GM20000 (cell line): ENCODE measurements around the gene TNFAIP2.
A peak's percentile ranks its signal among the peaks of the same experiment; 100 is the strongest.

Experiments used
- DNase-seq: peaks from one replicate; pipeline ENCODE4 v3.0.0; 2012; ENCODE audit warnings: low spot score
- CTCF ChIP-seq: IDR thresholded peaks from 2 replicates; pipeline ENCODE4 v1.5.1; 2012; ENCODE audit warnings: mild to moderate bottlenecking, control low read depth; ENCODE audit errors: extremely low read depth, missing control alignments

Gene TNFAIP2

GRCh38 chr14:103105580-103106150, 17.6 kb upstream of the TNFAIP2 start:
- DNase-seq: peak; percentile 74
- TF ChIP-seq CTCF: peak; percentile 7

- TF ChIP-seq CTCF: no peak
- no peak for DNase-seq
These were observed 15.8 kb upstream of the TNFAIP2 start for GRCh38 chr14:103107455-103107854.

GRCh38 chr14:103107941-103108748, 15.1 kb upstream of the TNFAIP2 start:
- no peak for TF ChIP-seq CTCF
- DNase-seq: no peak

GRCh38 chr14:103108749-103109207, 14.5 kb upstream of the TNFAIP2 start:
- no peak for TF ChIP-seq CTCF
- peak; percentile 88 for DNase-seq

- no peak for TF ChIP-seq CTCF
- no peak for DNase-seq
These were observed 13.5 kb upstream of the TNFAIP2 start for GRCh38 chr14:103109535-103110441.

GRCh38 chr14:103110681-103111231, 12.5 kb upstream of the TNFAIP2 start:
- DNase-seq: no peak

More at GRCh38 chr14:103110681-103111231, 12.5 kb upstream of the TNFAIP2 start:
- no peak for TF ChIP-seq CTCF
